GM13976 (cell line): Measurements from ENCODE around the gene NBEAL1.
"Not testable (repeated sequence)": the region's sequence is repeated elsewhere in the genome, so short reads cannot be mapped to it uniquely, and the experiment has no call there.

Experiments
- DNase-seq: peaks from one replicate; pipeline ENCODE4 v3.0.0; 2012; ENCODE audit warnings: low spot score
- in situ Hi-C: fragments of 300-500 bp; cut with MboI; formaldehyde crosslinking; loops from one replicate; pipeline ENCODE4 v1.12.0; 2022; ENCODE audit warnings: low sequenced_read_pairs, mixed read lengths, inconsistent platforms; ENCODE audit not compliant: unreplicated experiment
- TF ChIP-seq, protein P1 (sequence below): IDR thresholded peaks from 2 replicates; pipeline ENCODE4 v1.5.1; 2012; ENCODE audit warnings: borderline replicate concordance, mild to moderate bottlenecking; ENCODE audit not compliant: insufficient read depth; ENCODE audit errors: extremely low read depth, missing control alignments, control extremely low read depth

NBEAL1 gene

GRCh38 chr2:203014456-203015199 is at the start of gene NBEAL1:
Gene NBEAL1 (plus strand): TSS chr2:203014875. CDS start chr2:203016385, 1,510 bp downstream.
- peak; percentile 97 for DNase-seq
- in situ Hi-C loops = no loop called here
- TF ChIP-seq, protein P1, sequence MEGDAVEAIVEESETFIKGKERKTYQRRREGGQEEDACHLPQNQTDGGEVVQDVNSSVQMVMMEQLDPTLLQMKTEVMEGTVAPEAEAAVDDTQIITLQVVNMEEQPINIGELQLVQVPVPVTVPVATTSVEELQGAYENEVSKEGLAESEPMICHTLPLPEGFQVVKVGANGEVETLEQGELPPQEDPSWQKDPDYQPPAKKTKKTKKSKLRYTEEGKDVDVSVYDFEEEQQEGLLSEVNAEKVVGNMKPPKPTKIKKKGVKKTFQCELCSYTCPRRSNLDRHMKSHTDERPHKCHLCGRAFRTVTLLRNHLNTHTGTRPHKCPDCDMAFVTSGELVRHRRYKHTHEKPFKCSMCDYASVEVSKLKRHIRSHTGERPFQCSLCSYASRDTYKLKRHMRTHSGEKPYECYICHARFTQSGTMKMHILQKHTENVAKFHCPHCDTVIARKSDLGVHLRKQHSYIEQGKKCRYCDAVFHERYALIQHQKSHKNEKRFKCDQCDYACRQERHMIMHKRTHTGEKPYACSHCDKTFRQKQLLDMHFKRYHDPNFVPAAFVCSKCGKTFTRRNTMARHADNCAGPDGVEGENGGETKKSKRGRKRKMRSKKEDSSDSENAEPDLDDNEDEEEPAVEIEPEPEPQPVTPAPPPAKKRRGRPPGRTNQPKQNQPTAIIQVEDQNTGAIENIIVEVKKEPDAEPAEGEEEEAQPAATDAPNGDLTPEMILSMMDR = no peak

DNA sequence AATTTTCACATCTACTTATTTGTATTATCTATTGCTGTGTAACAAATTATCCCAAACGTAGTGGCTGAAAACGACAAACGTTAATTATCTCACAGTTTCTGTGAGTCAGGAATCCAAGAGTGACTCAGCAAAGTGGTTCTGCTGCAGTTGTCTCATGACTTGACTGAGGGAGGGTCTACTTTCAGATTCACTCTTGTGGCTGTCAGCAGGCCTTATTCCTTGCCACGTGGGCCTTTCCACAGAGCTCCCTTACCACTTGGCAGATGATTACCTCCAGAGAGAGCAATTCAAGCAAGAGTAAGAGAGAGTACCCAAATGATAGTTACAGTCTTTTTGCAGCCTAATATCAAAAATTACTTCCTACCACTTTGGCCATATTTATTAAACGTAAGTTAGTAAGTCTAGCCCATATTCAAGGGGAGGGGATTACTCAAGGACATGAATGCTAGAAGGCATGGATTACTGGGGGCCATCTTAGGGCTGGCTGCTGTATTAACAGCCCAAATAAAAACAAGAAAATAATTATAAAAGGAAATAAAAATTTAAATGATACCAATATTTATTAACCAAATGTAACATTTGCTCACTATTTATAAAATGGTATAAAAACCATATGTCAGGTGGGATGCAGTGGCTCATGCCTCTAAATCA is 48.7 kb upstream of the NBEAL1 start:
- DNase-seq = peak; percentile 42
- TF ChIP-seq, protein P1 = no peak
- in situ Hi-C loops = no loop called here

- in situ Hi-C loops, DNase-seq: not testable (repeated sequence)
These were observed 45.3 kb upstream of the NBEAL1 start for GRCh38 chr2:202969404-202969803.

GRCh38 chr2:202976809-202977208 is 37.9 kb upstream of the NBEAL1 start:
- DNase-seq = no peak
- TF ChIP-seq, protein P1 = no peak
- in situ Hi-C loops = no loop called here

- TF ChIP-seq, protein P1 = no peak
- in situ Hi-C loops = no loop called here
These were observed 31.7 kb upstream of the NBEAL1 start for GRCh38 chr2:202982779-202983491.

GRCh38 chr2:202989749-202990148 is 24.9 kb upstream of the NBEAL1 start:
- DNase-seq = no peak
- in situ Hi-C loops = no loop called here
- TF ChIP-seq, protein P1 = no peak

More at GRCh38 chr2:202982779-202983491, 31.7 kb upstream of the NBEAL1 start:
- DNase-seq = no peak
